Endothelial cell (in vitro differentiated cells): ENCODE data around the gene MYO7A. TPM values are rescaled to one million over a fixed set of nuclear protein-coding genes. Genes with fewer than 3 reads are reported as not detected.

Experiments used
- DNase-seq: peaks from one replicate; pipeline ENCODE4 v3.0.0; 2021; ENCODE audit warnings: low spot score
- H3K27ac Mint-ChIP-seq: one replicate; pipeline ENCODE4 v1.8.0; 2021; ENCODE audit warnings: mixed read lengths, inconsistent platforms; ENCODE audit not compliant: unreplicated experiment
- H3K27me3 Mint-ChIP-seq: one replicate; pipeline ENCODE4 v1.8.0; 2021; ENCODE audit warnings: mild to moderate bottlenecking, moderate library complexity, mixed read lengths, inconsistent platforms; ENCODE audit not compliant: unreplicated experiment
- H3K36me3 Mint-ChIP-seq: one replicate; pipeline ENCODE4 v1.8.0; 2021; ENCODE audit warnings: mild to moderate bottlenecking, low read depth, mixed read lengths, inconsistent platforms; ENCODE audit not compliant: unreplicated experiment
- H3K4me1 Mint-ChIP-seq: one replicate; pipeline ENCODE4 v1.8.0; 2021; ENCODE audit warnings: mild to moderate bottlenecking, mixed read lengths, inconsistent platforms; ENCODE audit not compliant: unreplicated experiment
- H3K4me3 Mint-ChIP-seq: one replicate; pipeline ENCODE4 v1.8.0; 2021; ENCODE audit warnings: mild to moderate bottlenecking, mixed read lengths, inconsistent platforms; ENCODE audit not compliant: unreplicated experiment
- H3K9me3 Mint-ChIP-seq: one replicate; pipeline ENCODE4 v1.8.0; 2021; ENCODE audit warnings: mixed read lengths, inconsistent platforms; ENCODE audit not compliant: unreplicated experiment
- CTCF ChIP-seq: fragments of 200-600 bp; sonication (generic); IDR thresholded peaks from one replicate; pipeline ENCODE4 v1.5.0; 2021; ENCODE audit warnings: antibody characterized with exemption; ENCODE audit not compliant: unreplicated experiment
- total RNA-seq: library from RNA; stranded (reverse); fragmentation: NEBNext Ultra II Directional; extraction: Animal tissue kit (Norgen Biotek cat#: 25700); gene quantifications from one replicate; pipeline ENCODE4 v1.2.1, GENCODE V29; 2021; ENCODE audit not compliant: unreplicated experiment

The MYO7A gene
- total RNA-seq, 1 donor from 2014 or later: 18.3 TPM

DNA sequence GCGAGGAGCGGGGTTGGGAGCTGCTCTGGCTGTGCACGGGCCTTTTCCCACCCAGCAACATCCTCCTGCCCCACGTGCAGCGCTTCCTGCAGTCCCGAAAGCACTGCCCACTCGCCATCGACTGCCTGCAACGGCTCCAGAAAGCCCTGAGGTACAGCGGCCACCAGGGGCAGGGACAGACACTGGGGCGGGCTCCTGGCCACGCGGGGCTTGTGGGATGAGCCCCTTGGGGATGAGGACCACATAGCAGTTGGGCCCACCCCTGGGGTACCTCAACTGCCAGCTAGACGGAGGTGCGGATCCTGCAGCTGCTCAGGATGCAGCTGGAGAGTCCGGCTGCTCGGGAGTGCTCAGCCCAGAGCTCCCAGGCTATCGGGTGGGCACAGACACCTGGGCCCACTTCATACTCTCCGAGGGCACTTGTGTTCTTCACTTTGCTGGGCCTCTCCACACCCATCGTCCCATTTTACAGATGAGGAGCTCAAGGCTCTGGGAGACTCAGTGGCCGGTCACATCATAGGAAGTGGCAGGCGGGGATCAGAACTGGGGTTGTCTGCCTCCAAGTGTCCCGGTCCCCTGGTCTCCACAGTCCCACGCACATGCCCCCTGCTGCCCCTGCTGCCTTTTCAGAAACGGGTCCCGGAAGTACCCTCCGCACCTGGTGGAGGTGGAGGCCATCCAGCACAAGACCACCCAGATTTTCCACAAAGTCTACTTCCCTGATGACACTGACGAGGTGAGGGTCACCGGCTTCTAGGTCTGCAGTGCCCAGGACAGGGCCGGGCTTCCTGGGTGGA lies 77.6 kb downstream of the MYO7A start:
- Mint-ChIP-seq H3K27me3 (peaks cover 11% of the 10 kb centered on the region), H3K4me3 (no peak overlapping the region)
- DNase-seq: peak; percentile 2

GRCh38 chr11:77206264-77207018 lies 78.4 kb downstream of the MYO7A start:
- Mint-ChIP-seq H3K4me1 (peaks cover 8% of the 10 kb centered on the region), H3K36me3 (peaks cover 7% of the 10 kb centered on the region), H3K27ac (no peak overlapping the region), H3K27me3 (peaks cover 8% of the 10 kb centered on the region), H3K9me3 (no peaks in the 10 kb centered on the region), H3K4me3 (no peak overlapping the region)
- no peak for TF ChIP-seq CTCF
- peak; percentile 2 for DNase-seq

More for the DNA sequence above, 77.6 kb downstream of the MYO7A start:
- H3K27ac Mint-ChIP-seq: no peak overlapping the region
- H3K36me3 Mint-ChIP-seq: peaks cover 9% of the 10 kb centered on the region
- no peak for TF ChIP-seq CTCF
- peaks cover 8% of the 10 kb centered on the region for H3K4me1 Mint-ChIP-seq
- H3K9me3 Mint-ChIP-seq: no peaks in the 10 kb centered on the region

DNA sequence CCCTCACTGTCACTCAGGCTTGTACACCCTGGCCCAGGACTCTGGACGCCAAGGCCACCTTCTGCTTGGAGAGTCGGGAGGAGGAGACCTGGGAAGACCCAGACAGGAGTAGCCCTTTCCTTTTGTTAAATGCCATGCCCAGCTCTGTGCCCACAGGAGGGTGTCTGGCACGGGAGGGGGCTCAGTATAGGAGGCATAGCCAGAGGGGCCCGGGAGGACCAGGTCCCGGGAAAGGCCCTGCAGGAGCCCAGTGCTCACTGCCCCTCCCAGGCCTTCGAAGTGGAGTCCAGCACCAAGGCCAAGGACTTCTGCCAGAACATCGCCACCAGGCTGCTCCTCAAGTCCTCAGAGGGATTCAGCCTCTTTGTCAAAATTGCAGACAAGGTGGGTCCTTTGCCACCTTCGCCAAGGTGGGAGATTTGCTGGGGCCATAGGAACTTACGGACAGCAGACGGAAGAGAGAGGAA lies 79.0 kb downstream of the MYO7A start:
- peak; percentile 2 for DNase-seq
- H3K27me3 Mint-ChIP-seq: peaks cover 8% of the 10 kb centered on the region
- no peak overlapping the region for H3K4me3 Mint-ChIP-seq
- H3K36me3 Mint-ChIP-seq: peaks cover 11% of the 10 kb centered on the region
- no peaks in the 10 kb centered on the region for H3K9me3 Mint-ChIP-seq
- no peak overlapping the region for H3K27ac Mint-ChIP-seq
- peaks cover 11% of the 10 kb centered on the region for H3K4me1 Mint-ChIP-seq
- TF ChIP-seq CTCF: no peak

DNA sequence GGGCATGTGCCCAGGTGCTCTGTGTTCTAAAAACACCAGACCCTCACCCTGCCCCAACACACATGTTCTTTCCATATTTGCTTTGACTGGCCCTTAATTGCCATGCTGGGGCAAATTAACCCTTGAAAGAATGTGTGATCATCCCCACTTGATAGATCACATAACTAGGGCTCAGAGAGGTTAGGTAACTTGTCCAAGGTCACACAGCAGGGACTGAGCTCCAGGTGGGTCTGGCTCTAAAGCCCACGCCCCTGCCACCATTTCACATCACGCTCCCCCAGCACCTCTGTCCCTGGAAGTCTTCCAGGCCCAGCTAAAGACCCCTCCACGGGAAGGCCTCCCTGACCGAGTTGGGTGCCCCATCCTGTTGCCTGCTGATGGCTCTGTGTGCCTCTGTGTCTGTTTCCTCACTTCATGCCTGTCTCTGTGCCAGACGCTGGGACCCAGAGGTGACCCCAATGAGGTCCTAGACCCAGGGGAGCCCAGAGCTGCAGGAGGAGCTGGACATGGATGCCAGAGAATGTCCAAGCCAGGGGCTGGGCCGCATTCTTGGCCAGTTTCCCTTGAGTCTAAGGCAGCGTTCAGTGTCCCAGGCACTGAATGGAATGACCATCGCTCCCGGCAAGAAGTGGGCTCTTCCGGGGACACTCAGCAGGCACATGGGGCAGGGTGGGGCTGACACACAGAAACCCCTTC lies 79.7 kb downstream of the MYO7A start:
- no peak for DNase-seq
- no peaks in the 10 kb centered on the region for H3K9me3 Mint-ChIP-seq
- no peak overlapping the region for H3K4me3 Mint-ChIP-seq
- TF ChIP-seq CTCF: no peak
- H3K36me3 Mint-ChIP-seq: peaks cover 18% of the 10 kb centered on the region
- peaks cover 11% of the 10 kb centered on the region for H3K4me1 Mint-ChIP-seq
- no peak overlapping the region for H3K27ac Mint-ChIP-seq
- peaks cover 8% of the 10 kb centered on the region for H3K27me3 Mint-ChIP-seq
